Trophoblast cell (in vitro differentiated cells and primary cell): ENCODE measurements around the gene PRRC1.

Source experiments
- DNase-seq, 2 donors: peaks; one replicate each; pipeline ENCODE4 v3.0.0-alpha.2; 2016
- H2AFZ ChIP-seq: 2 replicates; pipeline ENCODE4 v1.6.1; 2013; ENCODE audit warnings: low read length, moderate library complexity, mild to moderate bottlenecking; ENCODE audit not compliant: insufficient read depth, poor library complexity
- H2AK5ac ChIP-seq: 2 replicates; pipeline ENCODE4 v1.6.1; 2013; ENCODE audit warnings: mild to moderate bottlenecking, low read length
- H2BK120ac ChIP-seq: 2 replicates; pipeline ENCODE4 v1.6.1; 2013; ENCODE audit warnings: low read length, mild to moderate bottlenecking, moderate library complexity; ENCODE audit not compliant: insufficient read depth, poor library complexity
- H2BK12ac ChIP-seq: 2 replicates; pipeline ENCODE4 v1.6.1; 2013; ENCODE audit warnings: mild to moderate bottlenecking, low read length, moderate library complexity
- H2BK5ac ChIP-seq: 2 replicates; pipeline ENCODE4 v1.6.1; 2013; ENCODE audit warnings: low read length, low read depth, moderate library complexity, mild to moderate bottlenecking; ENCODE audit not compliant: poor library complexity
- H3K14ac ChIP-seq: 2 replicates; pipeline ENCODE4 v1.6.1; 2013; ENCODE audit warnings: mild to moderate bottlenecking, low read length
- H3K18ac ChIP-seq: 2 replicates; pipeline ENCODE4 v1.6.1; 2013; ENCODE audit warnings: mild to moderate bottlenecking, low read length
- H3K23ac ChIP-seq: 2 replicates; pipeline ENCODE4 v1.6.1; 2013; ENCODE audit warnings: low read length
- H3K27ac ChIP-seq: 2 replicates; pipeline ENCODE4 v1.5.1; 2013; ENCODE audit warnings: low read depth, mild to moderate bottlenecking, inconsistent platforms, low read length, moderate library complexity
- H3K27me3 ChIP-seq: 2 replicates; pipeline ENCODE4 v1.6.1; 2013; ENCODE audit warnings: inconsistent platforms, mild to moderate bottlenecking, low read length, moderate library complexity; ENCODE audit not compliant: insufficient read depth
- H3K36me3 ChIP-seq, 2 experiments: 1 replicate in 1 of 2; 2 replicates in 1 of 2; pipeline ENCODE4 v1.6.1; 2013; ENCODE audit warnings: low read length in 2 of 2, mild to moderate bottlenecking in 2 of 2, moderate library complexity in 1 of 2; ENCODE audit not compliant: insufficient read depth in 2 of 2, control insufficient read depth in 1 of 2
- H3K4ac ChIP-seq: 2 replicates; pipeline ENCODE4 v1.6.1; 2013; ENCODE audit warnings: low read depth, mild to moderate bottlenecking, low read length, moderate library complexity
- H3K4me1 ChIP-seq, 2 experiments: 1 replicate in 1 of 2; 2 replicates in 1 of 2; pipeline ENCODE4 v1.6.1; 2013; ENCODE audit warnings: low read length in 2 of 2, mild to moderate bottlenecking in 2 of 2, moderate library complexity in 1 of 2; ENCODE audit not compliant: insufficient read depth in 2 of 2, control insufficient read depth in 1 of 2
- H3K4me2 ChIP-seq: 2 replicates; pipeline ENCODE4 v1.6.1; 2013; ENCODE audit warnings: inconsistent platforms, mild to moderate bottlenecking, low read length, moderate library complexity
- H3K4me3 ChIP-seq: 2 replicates; pipeline ENCODE4 v1.5.1; 2013; ENCODE audit warnings: mild to moderate bottlenecking, low read depth, low read length, inconsistent platforms
- H3K79me1 ChIP-seq: one replicate; pipeline ENCODE4 v1.6.1; 2013; ENCODE audit warnings: low read length
- H3K79me2 ChIP-seq: 2 replicates; pipeline ENCODE4 v1.6.1; 2013; ENCODE audit warnings: low read length, mild to moderate bottlenecking; ENCODE audit not compliant: control insufficient read depth, insufficient read depth, poor library complexity
- H3K9ac ChIP-seq: 2 replicates; pipeline ENCODE4 v1.6.1; 2013; ENCODE audit warnings: mild to moderate bottlenecking, low read length
- H3K9me3 ChIP-seq: 2 replicates; pipeline ENCODE4 v1.6.1; 2013; ENCODE audit warnings: low read depth, mild to moderate bottlenecking, control low read depth, inconsistent platforms, low read length; ENCODE audit not compliant: insufficient read depth
- H4K12ac ChIP-seq: 2 replicates; pipeline ENCODE4 v1.6.1; 2013; ENCODE audit warnings: low read depth, mild to moderate bottlenecking, low read length, moderate library complexity
- H4K8ac ChIP-seq: 2 replicates; pipeline ENCODE4 v1.6.1; 2013; ENCODE audit warnings: low read depth, mild to moderate bottlenecking, low read length, moderate library complexity
- H4K91ac ChIP-seq: one replicate; pipeline ENCODE4 v1.6.1; 2013; ENCODE audit warnings: low read depth, mild to moderate bottlenecking, low read length, moderate library complexity
- WGBS: extraction: QIAGEN DNeasy Blood & Tissue Kit; methylation state at CpG from one replicate; pipeline ENCODE4 v1.1.7; 2013; ENCODE audit warnings: missing lambda C conversion rate; ENCODE audit not compliant: insufficient read length, insufficient coverage; ENCODE audit errors: extremely low coverage; 5-methylcytosine and 5-hydroxymethylcytosine counted together

PRRC1 gene

DNA sequence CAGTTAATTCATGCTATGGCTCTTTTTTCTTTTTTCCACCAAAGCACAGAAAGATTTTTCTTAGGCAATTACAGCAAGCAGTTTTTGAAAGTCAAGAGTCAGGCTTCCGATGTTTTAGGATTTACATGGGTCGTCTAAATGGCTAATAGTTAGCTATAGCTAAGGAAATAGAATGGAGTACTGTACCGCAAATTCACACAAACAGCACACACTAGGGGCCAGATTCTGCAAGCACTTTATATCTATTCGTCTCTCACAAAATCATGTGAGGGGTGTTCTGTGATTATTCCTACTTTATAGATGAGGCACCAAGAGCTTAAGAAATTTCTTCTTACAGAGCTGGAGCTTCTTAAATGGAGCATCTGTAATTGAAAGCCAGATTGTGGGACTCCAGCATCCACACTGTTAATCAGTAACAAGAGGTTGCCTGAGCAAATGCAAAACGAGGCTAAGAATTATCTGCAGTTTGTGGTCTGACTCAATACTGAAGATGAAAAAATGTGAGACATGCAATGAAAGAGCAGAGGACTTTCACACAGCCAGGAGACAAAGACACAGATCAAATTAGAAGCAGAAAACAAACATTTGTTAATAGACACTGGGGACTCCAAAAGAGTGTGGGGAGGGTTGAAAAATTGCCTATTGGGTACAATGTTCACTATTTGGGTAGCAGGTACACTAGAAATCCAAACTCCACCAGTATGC, 68.8 kb downstream of the PRRC1 start:
- no peak overlapping the region for H3K4me2 ChIP-seq
- no peak overlapping the region for H2BK5ac ChIP-seq
- WGBS, result no CpG with 5 or more reads among the region's 5 CpGs
- no peak overlapping the region for H2AK5ac ChIP-seq
- no peak overlapping the region for H3K4me3 ChIP-seq
- H3K14ac ChIP-seq, result no peak overlapping the region
- no peak overlapping the region for H3K4ac ChIP-seq
- H2BK12ac ChIP-seq, result no peak overlapping the region
- H4K8ac ChIP-seq, result no peak overlapping the region
- no peaks in the 10 kb centered on the region for H3K4me1 ChIP-seq
- H3K36me3 ChIP-seq, result no peaks in the 10 kb centered on the region
- no peaks in the 10 kb centered on the region for H3K79me1 ChIP-seq
- H3K18ac ChIP-seq, result no peak overlapping the region
- H3K23ac ChIP-seq, result no peak overlapping the region
- H2BK120ac ChIP-seq, result no peak overlapping the region
- H3K27me3 ChIP-seq, result no peaks in the 10 kb centered on the region
- H4K12ac ChIP-seq, result no peak overlapping the region
- H3K79me2 ChIP-seq, result no peaks in the 10 kb centered on the region
- no peak overlapping the region for H4K91ac ChIP-seq
- no peak overlapping the region for H2AFZ ChIP-seq
- no peak overlapping the region for H3K9ac ChIP-seq
- no peak overlapping the region for H3K27ac ChIP-seq
- H3K9me3 ChIP-seq, result no peaks in the 10 kb centered on the region
- peak in 1 of 2 donors; percentile 5 for DNase-seq

DNA sequence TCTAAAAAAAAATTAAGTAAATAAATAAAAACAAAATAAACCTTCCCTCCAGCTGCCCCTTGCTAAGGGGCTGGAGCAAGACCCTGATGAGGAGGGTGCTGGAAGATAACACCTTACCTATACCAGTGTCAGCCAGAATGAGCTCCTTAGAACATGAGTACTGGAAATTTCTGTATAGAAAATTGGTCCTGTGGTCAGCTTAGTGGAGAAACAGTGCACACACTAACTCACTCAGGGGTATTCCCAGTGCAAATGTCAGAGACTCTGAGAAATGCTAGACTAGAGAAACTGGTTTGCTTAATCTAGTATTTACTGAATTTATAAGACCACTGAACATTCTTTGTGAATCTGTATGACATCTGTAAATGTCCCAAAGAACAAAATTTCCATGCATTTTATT, 69.4 kb downstream of the PRRC1 start:
- DNase-seq, result no peak
- Histone ChIP-seq H3K4me3 (no peak overlapping the region), H3K79me2 (no peaks in the 10 kb centered on the region), H2BK5ac (no peak overlapping the region), H3K23ac (no peak overlapping the region), H2AFZ (no peak overlapping the region), H3K18ac (no peak overlapping the region), H3K27me3 (no peaks in the 10 kb centered on the region), H2AK5ac (no peak overlapping the region), H3K79me1 (no peaks in the 10 kb centered on the region), H3K4me2 (no peak overlapping the region), H2BK120ac (no peak overlapping the region), H3K4ac (no peak overlapping the region), H2BK12ac (no peak overlapping the region), H3K27ac (no peak overlapping the region), H4K8ac (no peak overlapping the region), H3K14ac (no peak overlapping the region), H3K36me3 (no peaks in the 10 kb centered on the region), H3K9me3 (no peaks in the 10 kb centered on the region), H4K12ac (no peak overlapping the region), H4K91ac (no peak overlapping the region), H3K9ac (no peak overlapping the region), H3K4me1 (no peaks in the 10 kb centered on the region)

- Histone ChIP-seq H4K8ac (no peak overlapping the region), H2AFZ (no peak overlapping the region), H3K27me3 (no peaks in the 10 kb centered on the region), H3K4ac (no peak overlapping the region), H3K9me3 (no peaks in the 10 kb centered on the region), H2BK5ac (no peak overlapping the region), H3K27ac (no peak overlapping the region), H3K36me3 (no peaks in the 10 kb centered on the region), H3K79me1 (no peaks in the 10 kb centered on the region), H2AK5ac (no peak overlapping the region), H3K79me2 (no peaks in the 10 kb centered on the region), H4K91ac (no peak overlapping the region), H3K18ac (no peak overlapping the region), H4K12ac (no peak overlapping the region), H3K4me2 (no peak overlapping the region), H2BK120ac (no peak overlapping the region), H3K9ac (no peak overlapping the region), H2BK12ac (no peak overlapping the region), H3K14ac (no peak overlapping the region), H3K4me1 (no peaks in the 10 kb centered on the region), H3K4me3 (no peak overlapping the region), H3K23ac (no peak overlapping the region)
- no CpG with 5 or more reads among the region's 4 CpGs for WGBS
- DNase-seq, result no peak
Measured at GRCh38 chr5:127587246-127587917, 69.9 kb downstream of the PRRC1 start.

GRCh38 chr5:127588368-127588767, 70.9 kb downstream of the PRRC1 start:
- DNase-seq, result no peak
- Histone ChIP-seq H3K27me3 (no peaks in the 10 kb centered on the region), H3K9ac (no peak overlapping the region), H3K23ac (no peak overlapping the region), H4K12ac (no peak overlapping the region), H3K18ac (no peak overlapping the region), H3K36me3 (no peaks in the 10 kb centered on the region), H2BK120ac (no peak overlapping the region), H2AFZ (no peak overlapping the region), H3K9me3 (no peaks in the 10 kb centered on the region), H3K4me1 (no peaks in the 10 kb centered on the region), H2AK5ac (no peak overlapping the region), H3K27ac (no peak overlapping the region), H3K79me1 (no peaks in the 10 kb centered on the region), H3K4me2 (no peak overlapping the region), H4K8ac (no peak overlapping the region), H3K14ac (no peak overlapping the region), H2BK5ac (no peak overlapping the region), H2BK12ac (no peak overlapping the region), H3K4me3 (no peak overlapping the region), H3K4ac (no peak overlapping the region), H4K91ac (no peak overlapping the region), H3K79me2 (no peaks in the 10 kb centered on the region)
- WGBS, result no CpG with 5 or more reads among the region's 1 CpG
